Activated CD4-positive, CD25-positive, alpha-beta regulatory T cell treated with anti-CD3 and anti-CD28 coated beads, Interleukin-2, amount 50 U/mL, for 72 hours (primary cell): ENCODE results near the gene FAM186B.

Experiments used
- DNase-seq: peaks from one replicate; pipeline ENCODE4 v3.0.0; 2021

The FAM186B gene

DNA sequence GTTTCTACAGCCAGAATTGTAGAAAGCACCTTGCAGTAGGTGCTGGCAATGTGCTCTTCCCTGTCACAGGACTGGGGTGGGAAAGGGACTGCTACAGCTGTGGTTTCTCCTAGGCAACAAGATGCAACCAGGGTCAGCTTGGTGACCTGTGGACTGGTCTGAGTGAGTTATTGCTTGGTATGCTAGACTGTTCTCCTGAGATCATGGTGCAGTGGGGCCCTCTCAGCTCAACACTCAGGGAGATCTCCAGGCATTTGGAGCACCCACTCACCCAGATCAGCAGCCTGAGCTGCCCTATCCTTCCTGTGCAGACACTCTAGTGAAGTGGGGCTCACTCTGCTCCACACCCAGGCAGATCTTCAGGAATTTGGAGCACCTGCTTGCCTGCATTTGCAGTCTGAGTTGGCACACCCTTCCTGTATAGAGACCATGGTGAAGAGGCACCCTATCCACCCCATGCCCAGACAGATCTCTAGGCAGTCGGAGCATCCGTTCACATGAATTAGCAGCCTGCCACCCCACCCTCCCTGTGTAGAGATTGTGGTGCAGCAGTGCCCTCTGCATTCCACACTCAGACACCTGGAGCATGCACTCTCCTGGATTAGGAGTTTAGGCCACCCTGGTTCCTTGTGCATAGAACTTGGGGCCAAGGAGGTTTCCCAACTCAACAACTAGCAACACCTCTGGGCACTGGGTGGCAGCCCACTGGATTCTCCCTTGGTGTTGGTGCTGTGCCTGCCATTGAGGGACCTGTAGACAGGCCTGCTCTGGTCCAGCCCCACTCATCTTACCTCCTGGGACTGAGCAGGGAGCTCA lies 3.8 kb upstream of the FAM186B start:
- no peak for DNase-seq

DNA sequence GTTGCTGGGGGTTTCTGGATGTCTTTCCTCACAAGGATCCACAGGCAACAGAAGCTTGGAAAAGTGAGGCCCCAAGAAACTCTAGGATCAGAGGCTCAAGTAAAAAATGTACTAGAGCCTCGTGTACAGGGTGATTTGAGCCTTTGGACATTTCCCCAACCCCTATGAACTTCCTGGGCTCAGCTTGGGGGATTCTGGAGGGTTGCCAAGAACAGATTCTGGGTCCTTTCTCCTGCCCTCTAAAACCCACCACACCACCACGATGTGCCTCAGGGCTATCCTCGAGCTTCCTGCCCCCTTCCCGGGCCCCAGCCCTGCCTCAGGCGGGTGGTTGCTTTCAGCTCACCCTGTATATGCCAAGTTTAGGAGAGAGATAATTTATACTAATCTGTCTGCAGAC lies 583 bp downstream of the FAM186B start:
- no peak for DNase-seq

DNA sequence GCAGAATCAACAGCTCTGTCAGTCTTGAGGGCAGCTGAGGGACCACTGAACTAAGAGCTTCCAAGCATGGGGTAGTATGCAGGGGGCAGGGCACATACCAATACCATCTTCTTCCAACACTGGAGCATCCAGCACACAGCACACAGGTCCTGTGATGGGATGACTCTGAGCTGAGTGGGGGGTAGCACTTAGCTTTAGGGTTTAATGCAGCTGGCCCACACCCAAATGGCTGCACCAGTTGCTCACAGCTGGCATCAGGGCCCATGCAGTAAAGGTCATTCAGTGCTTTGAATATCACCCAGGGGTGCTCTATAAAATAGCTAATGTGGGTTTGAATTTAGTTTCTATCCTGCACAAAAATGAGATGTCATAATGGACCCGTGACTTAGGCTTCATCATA lies 1.7 kb downstream of the FAM186B start:
- no peak for DNase-seq

DNA sequence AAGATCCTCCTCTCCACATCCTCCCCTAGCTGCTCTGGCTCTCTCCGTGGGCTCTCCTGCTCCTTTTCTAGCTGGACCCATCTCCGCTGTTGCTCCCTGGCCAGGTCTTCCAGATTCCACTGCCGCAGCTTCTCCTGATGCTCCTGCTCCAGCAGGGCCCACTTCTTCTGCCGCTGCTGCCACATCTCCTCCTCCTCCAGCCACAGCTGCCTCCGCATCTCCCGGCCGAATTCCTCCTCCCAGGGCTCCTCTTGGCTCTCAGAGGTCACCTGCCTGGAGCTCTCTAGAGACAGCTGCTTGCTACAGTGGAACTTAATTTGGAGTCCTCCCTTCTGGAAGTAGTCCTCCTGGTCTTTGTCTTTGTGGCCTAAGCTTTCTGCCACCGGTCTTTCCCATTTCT lies 5.5 kb downstream of the FAM186B start:
- DNase-seq = no peak

DNA sequence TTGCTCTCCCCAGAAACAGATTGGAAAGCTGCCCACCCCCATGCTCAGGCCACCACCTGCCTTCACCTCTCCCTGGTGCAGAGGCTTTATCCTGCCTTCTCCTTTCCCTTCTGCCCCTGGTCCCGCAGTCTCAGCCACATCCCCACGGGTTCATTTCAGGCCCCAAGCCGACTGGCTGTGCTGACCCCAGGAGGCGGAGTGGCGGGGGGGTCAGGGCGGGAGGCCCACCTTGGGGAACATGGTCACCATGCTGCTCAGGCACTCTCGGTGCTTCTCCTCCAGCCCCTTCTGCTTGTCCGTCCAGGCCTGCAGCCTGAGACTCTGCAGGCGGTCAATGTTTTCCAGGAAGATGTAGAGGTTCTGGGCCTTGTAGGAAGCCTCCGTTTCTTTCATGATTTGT lies 6.9 kb downstream of the FAM186B start:
- no peak for DNase-seq

DNA sequence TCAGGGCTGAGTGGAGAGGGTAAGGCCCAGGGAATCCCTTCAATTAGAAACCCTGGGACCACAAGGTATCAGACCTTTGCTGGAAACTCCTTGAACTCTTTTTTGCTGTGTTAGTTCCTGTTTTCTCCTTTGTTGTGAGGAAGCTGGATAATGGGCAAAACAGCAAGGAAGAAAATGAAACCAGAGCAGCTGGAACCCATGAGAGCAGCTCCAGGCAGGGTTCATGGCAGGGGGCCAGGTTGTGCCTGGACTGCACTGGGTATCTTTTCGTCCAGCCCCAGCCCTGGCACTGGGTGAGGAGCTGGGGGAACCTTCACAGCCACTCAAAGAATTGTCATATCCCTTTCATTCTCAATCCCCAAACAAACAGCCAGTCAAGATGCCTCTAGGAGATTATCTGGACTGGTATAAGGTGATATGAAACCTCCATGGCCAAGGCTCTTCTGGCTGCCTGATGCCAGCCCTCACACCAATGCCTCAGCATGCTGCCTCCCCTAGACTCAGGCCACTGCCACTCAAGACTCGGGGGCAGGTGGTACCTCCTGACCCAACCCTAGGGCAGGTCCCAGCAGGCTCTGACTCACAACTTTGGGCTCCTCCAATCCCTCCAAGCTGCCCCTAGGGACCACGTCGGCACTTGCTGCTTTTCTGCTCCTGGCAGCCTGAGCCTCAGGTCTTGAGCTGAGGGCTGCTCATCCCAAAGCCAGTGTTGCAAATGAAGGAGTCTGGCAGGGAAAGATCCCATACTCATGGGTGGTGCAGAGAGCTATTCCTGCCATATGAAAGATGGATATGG lies 16.5 kb downstream of the FAM186B start:
- DNase-seq = no peak

DNA sequence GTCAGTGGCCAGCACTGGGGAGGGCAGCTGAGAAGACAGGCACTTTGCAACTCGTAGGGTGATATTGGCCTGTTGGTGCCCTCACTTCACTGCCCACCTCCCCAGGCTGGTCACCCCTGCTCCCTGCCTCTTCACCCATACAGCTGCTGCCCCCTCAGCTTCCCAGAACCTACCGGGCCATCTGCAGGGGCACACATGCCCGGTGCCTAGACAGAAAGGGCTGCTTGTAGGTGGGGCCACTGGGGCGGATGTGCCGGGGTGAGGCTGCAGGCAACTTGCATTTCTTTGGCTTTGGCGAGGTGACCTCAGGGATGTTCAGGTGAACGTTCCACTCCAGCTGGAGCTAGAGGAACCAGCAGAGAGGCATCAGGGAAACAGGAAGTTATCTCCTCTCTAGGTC lies 17.2 kb downstream of the FAM186B start:
- DNase-seq = no peak

DNA sequence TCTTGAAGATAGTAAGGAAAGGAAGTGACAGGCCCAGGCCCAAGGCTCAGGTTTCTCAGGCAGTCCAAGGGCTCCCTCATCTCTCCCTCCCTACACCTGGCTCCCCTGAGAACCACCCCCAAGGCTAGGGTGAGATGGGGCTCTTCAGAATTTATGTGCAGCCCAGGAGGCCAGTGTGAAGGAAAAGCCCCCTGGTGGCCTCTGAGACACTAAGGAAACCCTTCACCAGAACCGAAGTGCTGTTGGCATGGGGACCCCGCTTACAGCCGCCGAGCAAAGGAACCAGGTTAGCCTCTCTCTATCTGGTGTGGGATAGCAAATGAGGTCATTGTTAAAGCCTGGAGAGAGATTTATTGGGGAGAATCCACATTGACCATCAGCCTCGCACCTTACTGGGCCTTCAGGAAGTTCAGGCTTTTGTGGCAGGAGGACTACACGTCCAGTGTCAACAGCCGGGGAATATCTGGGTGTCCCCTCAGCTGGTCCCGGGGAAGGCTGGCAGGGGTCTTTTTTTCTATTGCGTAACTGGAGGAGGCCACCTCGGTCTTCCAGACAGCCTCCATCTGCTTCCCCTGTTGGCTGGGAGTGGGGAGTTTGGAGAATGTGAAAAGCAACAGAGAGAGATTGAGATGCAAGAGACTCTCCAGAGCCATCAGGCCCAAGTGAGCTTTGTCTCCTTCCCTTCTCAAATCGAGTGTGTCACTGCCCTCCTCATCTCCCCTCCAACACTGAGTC lies 18.1 kb downstream of the FAM186B start:
- no peak for DNase-seq

DNA sequence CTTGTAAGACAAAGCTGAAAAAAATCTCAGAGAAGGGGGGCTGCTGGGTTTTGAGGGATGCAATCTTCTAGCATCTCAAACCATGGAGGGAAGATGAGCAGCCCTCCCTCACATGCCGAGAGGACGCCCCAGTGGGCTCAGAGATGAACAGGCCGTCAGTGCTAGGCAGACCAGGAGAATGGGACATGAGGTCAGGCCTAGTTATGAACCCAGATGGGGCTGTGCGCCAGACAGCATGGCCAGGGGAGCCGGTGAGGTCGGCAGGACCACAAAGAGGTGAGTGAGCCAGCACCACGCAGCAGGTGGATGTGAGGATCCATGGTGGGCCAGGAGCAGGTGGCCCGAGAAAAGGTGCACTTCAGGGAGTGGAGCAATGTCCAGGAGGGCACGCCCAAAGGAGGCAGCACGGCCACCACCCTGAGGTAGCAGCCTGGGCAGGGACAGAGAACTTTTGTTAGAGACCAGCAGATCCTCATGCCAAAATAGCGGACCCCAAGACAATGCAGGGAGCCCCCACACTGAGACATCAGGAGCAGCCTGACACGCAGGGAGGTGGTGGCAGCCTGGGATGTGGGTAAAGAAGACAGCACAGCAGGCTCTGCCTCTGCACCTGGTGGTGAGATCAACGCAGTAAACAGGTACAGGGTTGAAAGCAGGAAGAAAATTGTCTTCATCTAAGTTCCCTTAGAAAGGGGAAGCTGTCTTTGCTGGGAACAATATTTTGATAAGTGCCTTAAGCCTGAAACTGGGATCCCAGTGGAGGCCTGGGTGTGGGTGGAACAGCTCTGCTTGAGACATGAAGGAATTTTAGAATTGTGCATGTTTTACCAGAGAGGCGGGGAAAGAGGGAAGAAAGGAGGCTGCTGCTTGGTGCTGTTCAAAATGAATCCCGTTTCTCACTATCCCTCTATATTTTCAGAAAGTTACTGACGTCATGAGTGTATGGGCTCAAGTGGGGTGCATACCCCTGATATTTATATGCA lies 19.7 kb downstream of the FAM186B start:
- DNase-seq = no peak

DNA sequence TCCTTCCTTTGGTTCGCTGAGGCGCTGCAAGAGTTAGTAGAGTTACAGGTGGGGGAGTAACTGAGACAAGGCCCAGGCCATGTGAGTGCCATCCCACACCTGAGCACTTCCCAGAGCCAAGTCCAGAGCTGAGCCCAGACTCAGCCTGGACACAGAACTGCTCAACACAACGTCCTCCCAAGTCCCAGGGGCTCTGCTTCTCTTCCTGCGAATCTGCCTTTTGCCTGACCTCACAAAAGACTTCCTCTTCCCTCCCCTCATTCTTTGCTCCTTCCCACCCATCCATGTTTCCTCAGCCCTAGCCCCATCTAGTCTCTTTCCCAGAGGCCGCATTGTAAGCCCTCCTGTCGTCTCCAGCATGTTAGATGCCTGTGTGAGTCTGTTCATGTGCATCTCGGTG lies 20.8 kb downstream of the FAM186B start:
- no peak for DNase-seq

DNA sequence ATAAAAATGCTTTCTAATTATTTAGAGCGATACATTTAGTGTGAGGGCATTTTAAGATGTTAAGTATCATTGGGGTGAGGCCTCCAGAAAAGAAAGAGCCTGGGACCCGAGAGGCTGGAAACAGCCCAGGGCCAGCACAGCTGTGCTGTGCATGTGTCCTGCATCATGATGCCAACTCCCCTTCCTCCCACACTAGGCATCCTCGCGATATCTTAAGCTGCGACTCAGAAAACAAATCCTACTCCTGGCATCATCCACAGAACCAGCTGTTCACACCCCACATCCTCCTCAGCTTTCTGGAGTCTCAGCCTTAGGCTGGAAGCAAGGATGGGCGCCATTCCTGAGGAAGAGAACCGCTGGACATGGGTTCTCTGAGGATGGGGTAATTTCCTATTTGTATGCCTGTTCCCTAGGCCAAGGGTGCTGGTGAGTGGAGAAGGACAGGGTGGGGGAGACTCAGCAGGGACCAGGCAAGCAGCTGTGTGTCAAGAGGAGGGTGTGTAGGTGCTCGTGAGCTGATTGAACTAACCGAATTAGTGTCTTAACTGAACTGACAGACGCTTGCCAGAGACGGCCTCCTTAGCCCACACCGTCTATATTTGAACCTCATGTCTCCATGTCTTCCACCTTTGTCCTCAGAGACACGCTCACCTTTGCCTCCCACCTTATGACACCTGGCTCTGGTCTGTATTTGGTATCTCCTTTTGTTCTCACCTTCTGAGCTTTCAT lies 21.9 kb downstream of the FAM186B start:
- no peak for DNase-seq

DNA sequence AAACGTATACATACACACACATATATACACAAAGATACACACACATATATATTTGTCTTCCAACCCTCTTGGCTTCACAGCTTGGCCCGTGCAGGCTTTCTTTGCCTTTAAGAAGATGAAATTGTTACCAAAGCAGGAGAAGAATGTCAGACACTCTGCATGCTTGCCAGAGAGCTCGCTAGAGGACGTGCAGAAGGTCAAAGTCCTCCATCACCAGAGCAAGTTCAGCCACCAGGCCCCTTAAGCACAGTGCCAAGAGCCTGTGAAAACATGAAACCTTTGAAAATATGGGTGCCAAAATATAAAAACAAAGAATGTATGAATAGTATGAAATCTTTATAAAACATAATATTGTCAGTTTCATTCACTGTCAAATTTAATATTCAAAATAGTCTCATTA lies 22.6 kb downstream of the FAM186B start:
- DNase-seq = no peak

DNA sequence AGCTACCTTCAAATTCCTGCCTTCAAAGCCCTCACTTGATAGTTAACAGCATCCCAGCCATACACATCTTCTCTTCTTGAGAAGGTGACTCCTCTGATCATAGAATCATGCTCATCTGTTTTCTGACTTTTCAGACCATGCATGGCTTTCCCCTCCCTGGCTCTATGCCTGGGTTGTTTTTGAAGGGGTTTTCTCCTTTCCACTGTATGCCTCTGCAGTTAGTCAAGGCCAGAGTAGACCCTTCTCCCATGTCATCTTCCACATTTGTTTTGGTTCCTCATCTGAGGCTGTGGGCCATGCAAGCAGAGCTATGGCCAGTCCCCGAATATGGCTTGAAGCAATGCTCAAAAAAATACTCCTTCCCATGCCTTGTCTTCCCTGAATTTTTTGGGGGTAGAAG lies 23.2 kb downstream of the FAM186B start:
- DNase-seq = no peak

DNA sequence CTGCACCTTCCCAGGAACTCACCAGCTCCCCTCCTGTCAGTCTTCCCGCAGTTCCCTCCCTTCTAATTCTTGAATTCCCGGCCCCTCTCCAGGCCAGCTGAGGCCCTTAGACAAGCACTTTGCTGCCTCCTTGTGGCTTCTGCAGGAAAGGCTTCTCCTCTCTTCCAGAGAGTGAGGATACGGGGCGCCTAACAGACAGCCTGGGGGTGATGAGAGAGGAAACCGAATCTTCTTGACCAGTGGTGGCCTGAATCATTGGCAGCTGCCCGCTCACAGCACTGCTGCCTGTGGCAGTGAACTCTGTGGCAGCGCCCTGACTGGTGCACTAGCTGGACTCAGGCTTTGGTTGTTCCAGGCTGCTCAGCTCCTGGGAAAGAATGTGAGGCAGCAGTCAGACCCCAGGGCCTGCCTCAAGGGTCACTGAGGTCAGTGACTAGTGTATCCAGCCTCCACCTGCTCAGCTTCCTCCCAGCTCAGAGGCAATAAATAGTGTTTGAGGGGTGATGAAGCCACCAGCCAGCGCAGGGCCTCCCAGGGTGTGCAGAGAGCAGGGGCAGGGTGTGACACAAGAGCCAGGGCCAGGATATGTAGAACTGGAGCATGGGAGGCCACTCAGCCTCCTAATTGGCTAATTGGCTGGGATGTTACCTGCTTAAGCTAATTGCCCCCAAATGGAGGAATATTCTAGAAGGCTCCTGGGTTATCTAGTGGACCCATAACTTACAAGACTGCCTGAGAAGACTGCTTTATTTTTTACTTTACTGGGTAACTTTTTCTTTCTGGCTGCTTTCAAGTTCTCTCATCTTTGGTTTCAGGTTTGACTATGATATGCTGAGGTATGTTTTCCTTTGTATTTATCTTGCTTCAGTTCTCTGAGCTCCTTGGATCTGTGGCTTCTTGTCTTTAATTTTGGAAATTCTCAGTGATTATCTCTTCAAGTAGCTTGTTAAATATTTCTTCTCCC lies 24.6 kb downstream of the FAM186B start:
- DNase-seq = no peak

DNA sequence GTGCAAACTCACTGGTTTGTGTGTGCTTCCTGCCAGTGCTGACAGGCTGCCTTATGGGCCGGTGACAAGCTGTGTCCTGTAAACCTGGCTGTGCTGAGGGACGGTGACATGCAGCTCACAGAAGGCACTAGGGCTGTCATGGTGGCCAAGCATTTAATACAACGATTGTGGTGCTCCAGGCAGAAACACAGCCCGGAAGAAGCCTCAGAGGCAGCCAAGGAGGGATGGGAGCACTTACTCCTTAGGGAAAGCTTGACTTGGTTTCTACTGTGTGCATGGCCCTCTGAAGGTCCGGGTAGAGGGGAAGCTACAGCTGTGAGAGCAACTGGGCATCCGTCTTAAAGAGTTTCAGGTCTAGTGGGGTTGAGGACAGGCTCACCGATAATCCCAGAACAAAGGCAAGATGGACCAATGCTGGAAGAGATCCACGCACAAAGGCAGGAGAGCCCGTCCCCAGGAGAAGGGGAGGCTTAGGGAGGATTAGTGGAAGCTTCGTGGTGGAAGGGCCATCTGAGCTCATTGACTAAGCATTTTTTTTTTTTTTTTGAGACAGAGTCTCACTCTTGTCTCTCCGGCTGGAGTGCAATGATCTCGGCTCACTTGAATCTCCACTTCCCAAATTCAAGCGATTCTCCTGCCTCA lies 26.8 kb downstream of the FAM186B start:
- no peak for DNase-seq

DNA sequence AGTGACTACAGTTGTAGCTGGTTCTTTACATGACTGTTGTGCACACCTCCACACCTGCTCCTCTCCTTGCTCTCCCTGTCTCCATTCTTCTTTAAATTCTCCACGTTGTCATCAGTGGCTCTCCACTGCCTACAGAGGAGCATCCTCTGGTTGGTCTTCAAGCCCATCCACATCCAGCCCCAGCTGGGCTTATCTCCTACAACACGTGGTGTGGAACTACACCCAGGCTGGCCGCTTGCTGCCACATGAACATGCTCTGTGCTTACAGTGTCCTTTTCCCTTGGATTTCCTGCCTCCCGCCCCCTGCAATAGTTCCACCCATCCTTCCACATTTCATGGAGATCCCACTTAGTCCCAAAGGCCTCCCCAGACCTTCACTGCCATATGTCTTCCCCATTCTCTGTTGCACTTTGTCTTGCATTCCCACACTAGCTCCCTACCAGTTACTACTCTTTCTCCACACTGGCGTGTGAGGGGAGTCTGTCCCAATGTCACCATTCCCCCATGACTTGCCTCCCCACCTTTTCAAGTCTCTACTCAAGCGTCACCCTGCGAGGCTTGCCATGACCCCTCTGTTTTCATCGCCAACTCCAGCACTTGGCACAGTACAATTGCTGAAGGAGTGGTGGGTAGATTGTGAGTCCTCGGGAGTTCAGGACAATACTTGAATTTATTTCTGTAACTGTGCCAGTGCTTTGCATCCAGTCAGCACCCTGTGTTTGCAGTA lies 27.7 kb downstream of the FAM186B start:
- no peak for DNase-seq

DNA sequence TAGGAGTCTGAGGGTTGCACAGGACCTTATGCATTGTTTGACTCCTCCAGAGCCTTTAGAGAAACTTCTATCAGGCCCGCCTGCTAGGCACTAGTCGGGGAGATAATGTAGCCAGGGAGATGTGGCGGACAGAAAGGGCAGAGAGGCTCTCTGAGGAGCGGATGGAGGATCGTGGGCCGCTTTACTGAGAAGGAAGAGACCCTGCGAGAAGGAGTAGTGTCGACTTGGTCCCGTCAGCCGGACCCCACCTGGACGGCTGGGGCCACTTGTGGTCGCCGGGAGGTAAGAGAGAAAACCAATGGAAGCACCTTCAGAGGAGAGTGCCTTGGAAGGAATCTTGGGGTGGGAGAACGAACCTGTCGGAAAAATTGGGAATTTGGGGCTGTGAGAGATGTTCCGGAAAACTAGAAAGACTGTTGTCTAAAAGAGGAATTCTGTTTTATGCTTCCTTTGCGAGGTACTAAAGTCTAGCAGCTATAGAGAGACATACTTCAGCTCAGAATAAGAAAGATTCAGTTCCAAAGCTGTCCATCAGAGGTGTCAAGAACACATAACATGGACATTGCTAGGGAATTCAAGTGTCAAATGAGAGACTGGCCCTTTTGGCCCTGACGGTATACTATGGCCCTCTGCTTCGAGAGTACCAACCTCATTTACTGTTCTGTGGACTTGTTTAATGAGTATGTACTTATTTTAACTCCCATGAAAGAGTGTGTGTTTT lies 36.8 kb downstream of the FAM186B start:
- DNase-seq = peak; percentile 18

DNA sequence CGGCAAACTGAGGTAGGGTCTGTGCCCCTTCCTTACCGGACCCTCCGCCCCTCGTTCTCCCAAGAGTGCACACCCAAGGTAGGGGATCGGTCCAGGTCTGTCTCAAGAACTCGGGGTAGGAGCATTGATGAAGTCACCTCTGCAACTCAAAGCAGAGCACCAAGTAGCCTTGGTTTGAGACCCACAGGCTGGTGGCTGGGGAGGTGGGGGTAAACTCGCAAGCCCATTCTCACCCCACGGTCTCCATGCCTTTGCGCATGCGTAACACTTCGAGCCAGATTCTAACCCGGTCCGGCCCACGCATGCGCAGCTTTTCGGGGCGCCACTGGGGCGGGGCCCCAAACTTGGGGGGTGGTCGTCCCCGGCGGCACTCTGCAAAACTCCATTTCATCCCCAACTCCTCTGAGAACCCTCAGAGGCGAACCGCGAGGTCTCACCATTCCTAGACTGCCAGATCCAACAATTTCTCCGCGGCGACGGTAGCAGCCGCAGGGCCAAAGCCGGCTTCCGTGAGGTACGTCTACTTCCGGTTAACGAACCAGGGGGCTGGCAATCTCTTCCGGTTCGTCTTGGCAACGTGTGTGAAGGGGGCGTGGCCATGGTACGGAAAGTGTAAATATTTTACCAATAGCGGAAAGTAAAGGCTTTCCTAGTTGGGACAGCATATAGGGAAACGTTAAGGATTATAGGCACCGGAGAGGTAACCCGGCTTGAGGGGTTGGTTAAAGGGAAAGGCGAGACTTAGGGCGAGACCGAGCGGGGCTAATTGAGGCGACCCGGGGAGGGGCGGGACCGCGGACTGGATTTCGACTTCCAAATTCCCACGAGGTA lies 37.6 kb downstream of the FAM186B start, which contains the start of gene MCRS1:
Gene MCRS1 (minus strand): TSS at position 532 of the 831 bp plus-strand sequence. CDS start 1,411 bp downstream, outside the sequence.
- DNase-seq = peak; percentile 91
